ENCODE data around the gene PPP1R27.
"Not testable (repeated sequence)": the region's sequence is repeated elsewhere in the genome, so short reads cannot be mapped to it uniquely, and the experiment has no call there.

The PPP1R27 gene

DNA sequence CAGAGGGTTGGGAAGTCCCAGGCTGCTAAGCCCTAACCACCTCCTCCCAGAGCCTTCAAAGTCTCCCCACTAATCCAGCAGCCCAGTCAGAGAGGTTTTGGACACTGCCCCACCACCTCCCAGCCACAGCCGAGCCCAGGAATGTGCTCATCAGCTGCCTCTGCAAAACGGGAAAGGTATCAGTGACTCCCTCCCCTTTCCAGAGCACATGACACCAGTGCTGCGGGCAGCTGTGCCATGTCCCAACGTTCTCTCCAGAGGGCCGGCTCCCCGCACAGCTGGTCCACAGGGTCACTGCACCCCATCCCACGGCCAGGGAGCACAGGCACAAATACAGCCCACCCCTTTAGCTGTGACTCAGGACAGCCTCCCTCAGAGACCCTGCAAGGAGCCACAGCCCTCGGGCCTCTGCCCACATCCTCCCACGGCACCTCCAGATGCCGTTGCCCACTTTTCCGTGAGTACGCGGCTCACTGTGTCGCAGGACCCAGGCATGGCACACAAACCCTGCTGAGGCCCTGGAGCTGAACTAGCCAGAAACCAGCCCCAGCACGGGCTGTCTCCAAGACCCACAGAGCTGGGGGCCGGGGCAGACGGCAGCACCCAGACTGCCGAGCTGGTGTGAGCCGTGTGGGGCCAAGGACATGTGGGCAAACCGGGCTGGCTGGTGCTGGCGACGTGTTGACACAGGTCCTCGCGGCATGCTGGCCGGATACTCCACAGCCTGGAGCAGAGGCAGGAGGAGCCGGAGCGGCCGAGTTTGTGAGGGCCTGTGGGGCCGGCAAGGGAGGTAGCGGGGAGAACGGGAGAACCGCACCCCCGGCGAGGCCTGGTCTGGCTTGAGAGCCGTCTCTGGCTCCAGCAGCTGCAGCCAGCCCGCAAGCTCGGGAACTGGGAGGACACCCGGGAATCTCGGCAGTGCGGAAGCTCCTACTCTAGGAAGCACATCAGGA, 6.3 kb upstream of the PPP1R27 start:
- DNase-seq (ENCODE audit: low read depth): no peak

GRCh38 chr17:81840059-81840458, 5.2 kb upstream of the PPP1R27 start:
- not testable (repeated sequence) for DNase-seq (ENCODE audit: low read depth)

DNA sequence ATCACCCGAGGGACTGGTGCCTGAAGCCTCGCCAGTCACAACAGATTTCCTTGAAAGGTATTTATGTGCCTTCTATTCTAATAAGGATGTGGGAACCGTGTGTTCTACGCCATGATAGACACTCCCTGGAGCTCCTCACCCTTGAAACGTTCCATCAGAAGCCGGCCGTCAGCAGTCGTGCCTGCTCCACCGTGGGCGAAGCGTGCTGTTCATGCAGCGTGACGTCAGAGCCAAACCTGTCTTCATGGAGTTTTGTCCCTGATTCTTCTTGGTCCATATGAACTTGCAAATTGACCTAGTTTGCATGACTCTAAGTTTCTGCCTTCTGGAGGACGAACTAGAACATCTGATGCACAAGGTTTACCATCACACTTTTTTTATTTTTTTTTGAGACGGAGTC, 4.5 kb upstream of the PPP1R27 start:
- DNase-seq (ENCODE audit: low read depth): no peak

GRCh38 chr17:81838753-81839255, 4.0 kb upstream of the PPP1R27 start:
- DNase-seq (ENCODE audit: low read depth): no peak

- DNase-seq (ENCODE audit: low read depth): no peak
These were observed 2.8 kb upstream of the PPP1R27 start for GRCh38 chr17:81837641-81838040.

DNA sequence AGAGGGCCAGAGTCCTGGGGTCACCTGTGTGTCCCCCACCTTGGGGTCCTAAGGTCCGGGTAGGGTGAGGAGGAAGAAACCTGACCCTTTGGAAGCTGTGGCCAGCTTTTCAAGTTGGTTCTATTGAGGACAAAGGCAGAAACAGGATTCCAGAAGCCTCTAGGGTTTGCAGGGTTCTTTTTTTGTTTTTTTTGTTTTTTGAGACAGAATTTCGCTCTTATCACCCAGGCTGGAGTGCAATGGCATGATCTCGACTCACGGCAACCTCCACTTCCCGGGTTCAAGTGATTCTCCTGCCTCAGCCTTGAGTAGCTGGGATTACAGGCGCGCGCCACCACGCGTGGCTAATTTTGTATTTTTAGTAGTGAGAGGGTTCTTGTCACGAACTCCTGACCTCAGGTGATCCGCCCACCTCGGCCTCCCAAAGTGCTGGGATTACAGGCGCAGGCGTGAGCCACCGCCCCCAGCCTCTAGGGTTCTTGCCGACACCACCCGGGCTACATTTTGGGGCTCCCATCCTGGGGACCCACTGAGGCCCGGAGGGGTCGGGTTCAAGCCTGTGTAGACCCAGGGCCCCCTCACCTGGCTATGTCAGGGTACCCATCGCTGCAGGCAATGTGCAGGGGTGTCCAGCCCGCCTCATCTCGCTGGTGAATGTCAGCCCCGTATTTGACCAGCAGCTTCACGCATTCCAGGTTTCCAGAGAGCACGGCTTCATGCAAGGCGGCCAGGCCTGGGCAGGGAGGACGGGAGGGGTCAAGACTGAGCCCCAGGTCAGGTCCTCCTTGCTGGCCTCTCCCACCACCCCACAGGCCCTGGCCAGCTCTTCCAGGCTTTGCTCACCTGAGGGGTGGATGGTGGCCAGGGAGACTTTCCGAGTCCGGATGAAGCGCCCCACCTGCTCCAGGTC, 674 bp downstream of the PPP1R27 start:
- no peak for DNase-seq (ENCODE audit: low read depth)

- peak; percentile 84 for DNase-seq (ENCODE audit: low read depth)
These were observed 1.5 kb downstream of the PPP1R27 start, which contains the start of gene MCRIP1 for GRCh38 chr17:81833160-81833920. Gene MCRIP1, minus strand, starts transcription at chr17:81833291. Its CDS starts 8,785 bp downstream, at chr17:81824506.

DNA sequence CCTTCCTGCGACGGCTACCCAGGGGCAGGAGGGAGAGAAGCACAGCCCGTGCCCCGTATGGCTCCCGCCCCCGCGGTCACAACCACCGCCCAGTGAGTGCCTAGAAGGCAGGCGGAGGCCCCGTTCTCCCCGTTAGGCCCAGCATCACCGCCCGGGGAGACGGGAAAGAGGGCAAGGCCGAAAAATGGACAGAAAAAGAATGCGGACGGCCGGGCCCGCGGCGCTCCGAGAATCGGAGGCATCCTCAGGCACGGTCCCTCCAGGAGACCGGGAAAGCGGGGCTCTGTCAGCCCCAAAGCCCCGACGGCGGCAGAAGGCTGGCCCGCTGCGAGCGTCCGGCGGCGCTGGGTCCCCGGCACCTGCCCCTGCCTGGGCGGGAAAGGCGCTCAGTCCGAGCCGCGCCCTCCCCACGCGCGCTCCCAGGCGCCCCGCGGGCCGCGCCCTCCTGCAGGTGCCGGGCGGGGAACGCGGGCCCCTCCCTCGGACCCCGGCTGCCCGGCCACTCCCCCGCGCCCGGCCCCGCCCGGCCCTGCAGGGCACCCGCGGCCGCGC, 2.2 kb downstream of the PPP1R27 start:
- DNase-seq (ENCODE audit: low read depth): no peak

GRCh38 chr17:81831957-81832607, 2.8 kb downstream of the PPP1R27 start:
- no peak for DNase-seq (ENCODE audit: low read depth)

- DNase-seq (ENCODE audit: low read depth): no peak
These were observed 3.3 kb downstream of the PPP1R27 start for GRCh38 chr17:81831563-81831956.

GRCh38 chr17:81829858-81830257, 5.0 kb downstream of the PPP1R27 start:
- DNase-seq (ENCODE audit: low read depth): no peak

DNA sequence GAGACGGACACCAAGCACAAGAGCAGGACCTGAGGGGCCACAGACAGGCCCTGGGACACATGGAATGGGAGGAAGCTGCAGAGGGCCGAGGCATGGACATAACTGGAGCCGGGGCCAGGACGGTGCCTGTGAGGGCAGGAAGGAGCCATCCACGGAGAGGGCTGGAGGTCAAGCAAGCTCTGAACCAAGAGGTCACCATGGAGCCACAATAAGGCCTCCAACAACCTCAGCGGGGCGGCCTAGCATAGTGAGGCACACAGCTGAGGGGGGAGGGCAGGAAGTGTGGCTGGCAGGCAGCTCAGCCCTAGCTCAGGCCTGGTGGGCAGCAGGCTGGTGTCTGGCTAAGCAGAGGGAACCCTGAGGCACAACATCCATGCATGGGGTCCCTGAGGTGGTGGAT, 6.2 kb downstream of the PPP1R27 start:
- no peak for DNase-seq (ENCODE audit: low read depth)

- no peak for DNase-seq (ENCODE audit: low read depth)
These were observed 8.9 kb downstream of the PPP1R27 start for GRCh38 chr17:81825841-81826466.

GRCh38 chr17:81824595-81824994, 10.3 kb downstream of the PPP1R27 start:
- DNase-seq (ENCODE audit: low read depth): no peak

DNA sequence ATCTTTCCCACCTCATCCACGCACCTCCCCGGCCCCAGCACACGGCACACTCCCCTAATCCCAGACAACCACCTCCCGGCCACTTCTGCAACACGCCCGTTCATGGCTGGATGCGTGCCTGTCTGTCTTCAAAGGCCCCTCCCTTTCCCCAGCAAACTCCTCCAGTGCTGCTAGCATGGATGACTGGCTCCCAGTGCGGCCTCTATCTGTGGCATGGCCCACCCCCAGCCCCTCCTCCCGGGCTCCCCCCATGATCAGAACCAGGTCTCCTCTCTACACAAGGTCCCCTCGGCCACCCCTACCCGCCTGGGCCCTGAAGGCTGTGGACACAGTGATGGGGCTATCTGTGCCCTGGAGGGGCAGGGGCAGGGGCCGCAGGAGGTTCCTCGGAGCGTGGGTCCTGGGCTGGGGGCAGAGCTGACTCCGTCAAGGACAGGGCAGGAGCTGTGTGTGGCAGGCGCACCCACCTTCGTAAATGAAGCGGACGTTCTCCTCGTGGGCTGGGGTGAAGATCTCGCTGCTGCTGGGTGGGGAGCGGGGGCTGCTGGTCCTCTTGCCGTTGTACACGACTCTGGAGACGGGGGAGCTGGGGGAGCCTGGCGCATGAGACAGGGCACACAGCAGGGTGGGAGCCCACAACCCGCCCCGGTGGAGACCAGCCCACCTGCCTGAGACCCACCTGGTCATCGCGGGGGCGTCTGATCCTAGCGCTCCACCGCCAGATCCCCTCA, 10.9 kb downstream of the PPP1R27 start:
- no peak for DNase-seq (ENCODE audit: low read depth)

- DNase-seq (ENCODE audit: low read depth): no peak
These were observed 11.6 kb downstream of the PPP1R27 start for GRCh38 chr17:81822996-81823819.

GRCh38 chr17:81822312-81822637, 12.6 kb downstream of the PPP1R27 start:
- DNase-seq (ENCODE audit: low read depth): no peak

GRCh38 chr17:81821603-81822311, 13.1 kb downstream of the PPP1R27 start:
- peak; percentile 81 for DNase-seq (ENCODE audit: low read depth)
